ENCODE data around the gene NOC4L. TPM values are rescaled to one million over a fixed set of nuclear protein-coding genes. Genes with fewer than 3 reads are reported as not detected.

The NOC4L gene
- total RNA-seq (2022; extraction: Qiagen RNA extraction; ENCODE audit: low read depth): 26.6 to 64.7 TPM (median 62.6 TPM) in 5 replicates

GRCh38 chr12:132144115-132144809 lies at the start of gene NOC4L, which contains the start of gene DDX51:
Gene NOC4L (plus strand): TSS chr12:132144457. CDS start chr12:132144489, 32 bp downstream.
Gene DDX51 (minus strand): TSS chr12:132144319. CDS start chr12:132144296, 23 bp downstream.

Other genes starting within 250 kb of the NOC4L start
- 15.4 to 36.4 TPM (median 32.2 TPM) in 5 replicates for gene ULK1, start 249.8 kb upstream of the NOC4L start, total RNA-seq (2022; extraction: Qiagen RNA extraction; ENCODE audit: low read depth)
- 47.1 to 85.0 TPM (median 80.8 TPM) in 5 replicates for gene PUS1, start 215.2 kb upstream of the NOC4L start, total RNA-seq (2022; extraction: Qiagen RNA extraction; ENCODE audit: low read depth)
- 21.8 to 28.3 TPM (median 26.4 TPM) in 5 replicates for gene EP400, start 194.5 kb upstream of the NOC4L start, total RNA-seq (2022; extraction: Qiagen RNA extraction; ENCODE audit: low read depth)
- gene DDX51, start 138 bp upstream of the NOC4L start, total RNA-seq (2022; extraction: Qiagen RNA extraction; ENCODE audit: low read depth): 17.6 to 30.0 TPM (median 26.7 TPM) in 5 replicates
- gene GALNT9, start 185.1 kb downstream of the NOC4L start, total RNA-seq (2022; extraction: Qiagen RNA extraction; ENCODE audit: low read depth): 2.2 to 6.4 TPM (median 5.7 TPM) in 5 replicates

All from A549 treated with ZK216348 at 1 μM for 4 hours (cell line).